ENCODE measurements around the gene TBX15.

Gene TBX15

GRCh38 chr1:118984722-118985639 lies 3.2 kb downstream of the TBX15 start:
- no peak for DNase-seq

- DNase-seq, result no peak
Measured at GRCh38 chr1:118984086-118984721, 3.9 kb downstream of the TBX15 start.

DNA sequence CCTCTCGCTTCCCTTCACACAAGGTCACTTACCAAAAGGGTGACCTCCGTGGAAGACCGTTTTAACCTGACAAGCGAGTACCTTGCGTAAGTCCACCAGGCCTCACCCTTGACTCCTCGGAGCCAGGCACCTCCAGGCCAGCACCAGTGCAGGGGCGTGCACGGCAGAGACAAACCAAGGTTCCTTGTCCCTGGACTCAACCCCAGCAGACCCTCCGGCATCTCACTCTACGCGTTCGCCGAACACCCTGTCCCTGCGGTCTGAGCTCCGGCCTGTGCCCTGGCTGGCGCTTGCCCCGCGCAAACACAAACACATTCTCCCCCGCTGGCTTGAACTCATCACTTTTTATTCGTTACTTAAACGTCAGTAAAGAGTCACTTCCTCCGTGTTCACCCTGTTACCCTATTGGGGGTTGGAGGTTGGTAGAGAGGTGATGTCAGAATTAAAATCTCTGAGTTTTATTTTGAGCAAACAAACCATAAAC lies 4.5 kb downstream of the TBX15 start:
- no peak for DNase-seq

DNA sequence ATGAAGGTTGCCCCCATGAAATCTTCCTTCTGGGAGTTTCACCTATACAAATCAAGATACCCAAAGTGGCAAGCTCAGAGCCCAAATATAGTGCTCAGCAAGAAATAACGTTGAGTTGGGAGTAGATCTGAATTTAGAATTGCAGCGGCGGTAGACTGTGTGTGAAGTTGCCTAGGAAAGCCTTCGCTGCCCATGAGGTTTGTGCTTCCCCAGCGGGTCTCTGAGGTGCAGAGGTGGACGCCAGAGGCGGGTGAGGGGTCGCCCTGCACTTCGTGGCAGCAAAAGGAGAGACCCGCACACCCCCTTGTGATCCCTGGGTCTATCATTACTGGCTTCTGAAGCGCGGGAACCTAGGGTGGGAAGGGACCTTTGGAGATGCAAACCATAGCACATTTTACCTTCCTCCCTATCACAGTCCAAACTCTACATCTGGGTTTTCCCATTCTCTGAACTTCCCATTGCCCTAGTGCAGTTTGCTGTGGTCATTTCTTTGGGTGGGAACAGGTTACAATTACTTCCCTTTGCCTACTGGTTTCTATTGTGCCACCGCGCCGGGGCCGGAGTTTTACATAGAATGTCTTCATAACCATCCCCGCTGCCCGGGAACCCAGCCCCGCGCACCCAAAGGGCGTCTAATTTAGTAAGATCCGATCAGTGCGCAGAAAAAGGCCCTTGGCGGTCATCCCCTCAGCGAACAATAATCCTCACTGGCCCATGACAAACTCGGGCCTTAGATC lies 5.2 kb downstream of the TBX15 start:
- no peak for DNase-seq

DNA sequence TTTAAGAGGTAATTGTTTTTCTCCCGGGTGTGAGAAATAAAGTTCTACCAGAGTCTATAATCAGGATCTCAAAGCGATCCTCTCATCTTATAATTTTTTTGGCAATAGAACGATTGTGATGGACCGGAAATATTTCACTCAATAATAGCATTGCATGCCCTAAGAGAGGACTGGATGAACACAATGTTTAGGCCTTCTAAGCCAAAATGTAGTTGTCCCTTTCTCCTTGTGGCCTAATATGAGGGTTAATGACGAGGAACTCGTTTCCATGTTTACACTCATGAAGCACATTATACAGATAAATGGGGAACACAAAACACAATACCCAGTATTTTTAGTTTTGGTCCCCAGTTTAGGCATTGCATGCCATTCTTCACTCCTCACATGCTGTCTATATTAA lies 5.9 kb downstream of the TBX15 start:
- no peak for DNase-seq

DNA sequence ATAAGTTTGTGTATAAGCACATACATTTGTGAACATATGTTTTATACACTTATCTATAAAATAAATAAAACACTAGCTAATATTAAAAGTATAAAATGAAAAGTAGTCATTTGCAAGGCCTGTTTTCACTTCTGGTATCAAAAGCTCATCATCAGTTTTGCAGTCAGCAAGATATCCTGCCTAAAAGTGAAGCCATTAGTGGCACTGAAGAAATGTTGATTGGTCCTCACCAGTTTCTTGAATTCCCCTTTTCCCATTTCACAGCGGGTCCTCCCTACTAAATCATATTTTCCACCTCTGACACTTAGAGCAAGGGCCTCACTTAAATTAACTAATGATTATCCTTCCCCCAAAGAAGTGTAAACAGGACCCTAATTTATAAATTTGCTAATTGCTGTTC lies 6.7 kb downstream of the TBX15 start:
- no peak for DNase-seq

- DNase-seq, result no peak
Measured at GRCh38 chr1:118979754-118980575, 8.2 kb downstream of the TBX15 start.

DNA sequence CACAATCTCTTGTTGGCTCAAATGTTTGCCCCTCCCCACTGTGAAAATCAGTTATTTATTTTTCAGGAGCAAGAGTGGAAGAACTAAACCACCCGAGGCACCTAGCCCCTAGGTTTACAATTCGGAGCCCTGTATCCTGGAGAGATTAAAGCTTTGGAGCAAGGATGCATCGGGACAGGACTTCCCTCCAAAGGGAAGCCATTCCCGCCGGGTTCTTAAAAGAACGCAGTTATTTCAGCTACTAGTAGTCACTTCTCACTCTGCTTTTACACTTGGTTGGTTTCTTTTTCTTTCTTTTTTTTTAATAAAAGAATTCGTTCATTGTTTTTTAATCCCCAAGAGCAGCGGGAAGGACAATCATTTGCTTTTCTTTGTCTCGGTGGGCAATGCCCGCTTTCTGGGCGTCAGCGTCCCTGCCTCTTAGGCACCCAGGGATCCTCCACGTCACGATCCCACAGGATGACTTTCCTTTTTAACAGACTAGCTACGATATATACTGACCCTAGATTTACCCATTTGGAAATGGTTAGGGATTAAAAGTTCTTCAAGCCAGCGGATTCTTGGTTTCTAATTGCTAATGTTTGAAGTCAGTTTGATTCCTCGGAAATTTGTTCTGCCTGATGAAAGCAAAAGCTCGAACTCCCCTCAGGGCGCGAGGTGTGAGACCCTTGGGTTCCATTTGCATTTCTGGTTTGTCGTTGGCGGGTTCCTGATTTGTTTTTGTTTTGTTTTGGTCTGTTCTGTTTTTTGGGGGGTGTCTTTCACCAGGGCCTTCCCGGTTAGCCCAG lies 9.0 kb downstream of the TBX15 start:
- DNase-seq, result no peak

DNA sequence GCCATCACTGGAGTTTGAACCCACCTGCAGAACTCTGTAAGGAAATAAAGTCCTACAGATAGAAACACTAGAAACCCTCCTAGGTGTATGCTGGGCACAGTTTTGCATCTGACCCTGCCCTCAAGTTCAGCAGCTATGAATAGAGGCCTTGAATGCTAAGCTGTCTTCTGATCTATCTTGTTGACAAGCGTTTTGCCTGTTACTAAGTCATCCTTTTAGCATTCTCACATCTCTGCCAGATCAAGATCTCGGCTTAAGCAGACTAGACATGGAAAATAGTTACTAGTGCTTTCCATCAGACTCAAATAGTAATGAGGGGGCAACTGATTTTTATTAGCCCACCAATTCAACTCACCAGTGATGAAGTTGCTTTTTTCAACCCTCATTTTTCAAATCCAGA lies 10.5 kb downstream of the TBX15 start:
- DNase-seq, result no peak

DNA sequence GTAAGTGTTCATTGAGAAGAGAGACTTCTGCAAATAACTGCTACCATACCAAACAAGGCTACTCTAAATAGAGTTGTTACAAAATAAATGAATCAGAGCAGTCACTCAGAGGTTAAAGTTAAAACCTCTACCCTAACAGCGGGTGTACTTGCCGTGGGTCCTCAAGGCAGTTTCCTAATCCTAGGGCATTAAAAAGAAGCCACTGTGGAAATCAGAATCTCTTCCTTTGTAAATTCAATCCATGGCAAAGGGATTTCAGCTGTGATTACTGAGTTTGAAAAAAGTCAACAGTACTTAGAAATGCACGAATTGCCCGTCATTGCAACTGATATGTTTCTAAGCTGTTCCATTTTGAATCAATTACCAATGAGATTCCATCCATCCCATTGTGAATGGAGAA lies 13.5 kb downstream of the TBX15 start:
- DNase-seq, result no peak

DNA sequence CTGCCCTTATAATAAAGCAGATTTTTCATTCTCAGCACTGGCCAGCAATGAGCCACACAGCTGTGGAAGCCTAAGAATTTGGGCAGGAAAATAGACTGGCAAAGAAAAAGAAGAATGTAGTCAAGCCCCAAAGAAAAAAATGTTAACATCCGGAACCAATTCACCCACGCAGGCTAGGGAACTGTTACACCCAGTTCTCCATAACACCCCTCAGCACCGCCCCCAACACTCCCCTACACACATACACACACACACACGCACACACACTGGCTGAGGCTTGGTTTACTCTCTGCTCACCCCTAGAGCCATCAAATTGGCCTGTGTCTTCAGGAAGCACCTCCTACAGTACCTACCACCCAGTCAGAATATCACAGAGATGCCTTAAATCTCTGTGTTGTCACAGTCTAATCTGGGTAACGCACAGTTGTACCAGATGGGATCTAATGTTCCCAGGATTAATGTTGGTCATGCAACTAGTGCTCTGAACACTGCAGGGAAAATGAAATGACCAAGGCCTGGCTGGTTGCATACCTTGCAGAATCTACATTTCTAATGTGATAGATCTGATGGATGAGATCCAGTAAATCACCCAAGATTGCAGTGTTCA lies 14.5 kb downstream of the TBX15 start:
- DNase-seq, result no peak

- no peak for DNase-seq
Measured at GRCh38 chr1:118973032-118973431, 15.1 kb downstream of the TBX15 start.

- no peak for DNase-seq
Measured at GRCh38 chr1:118970451-118970850, 17.7 kb downstream of the TBX15 start.

GRCh38 chr1:118963456-118964430 lies 24.4 kb downstream of the TBX15 start:
- peak; percentile 87 for DNase-seq

GRCh38 chr1:118963138-118963455 lies 25.0 kb downstream of the TBX15 start:
- DNase-seq, result no peak

DNA sequence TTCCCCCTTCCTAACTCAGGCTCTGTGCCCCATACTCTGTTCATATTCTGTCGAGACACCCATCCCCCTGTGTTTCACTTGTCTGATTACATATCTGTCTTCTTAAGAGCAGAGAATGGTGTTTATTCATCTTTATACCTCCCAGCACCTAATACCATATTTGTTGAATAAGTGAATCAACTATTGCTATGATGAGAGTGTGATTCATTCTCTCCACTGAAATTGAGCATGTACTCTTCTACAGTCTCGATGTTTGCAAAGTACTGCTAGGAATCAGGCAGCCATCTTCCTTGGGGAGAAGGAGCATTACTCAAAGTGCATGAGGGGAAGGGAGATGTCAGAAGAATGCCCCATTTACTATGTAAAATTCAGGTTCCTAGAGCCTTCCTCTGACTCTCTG lies 27.0 kb downstream of the TBX15 start:
- DNase-seq, result peak; percentile 62

DNA sequence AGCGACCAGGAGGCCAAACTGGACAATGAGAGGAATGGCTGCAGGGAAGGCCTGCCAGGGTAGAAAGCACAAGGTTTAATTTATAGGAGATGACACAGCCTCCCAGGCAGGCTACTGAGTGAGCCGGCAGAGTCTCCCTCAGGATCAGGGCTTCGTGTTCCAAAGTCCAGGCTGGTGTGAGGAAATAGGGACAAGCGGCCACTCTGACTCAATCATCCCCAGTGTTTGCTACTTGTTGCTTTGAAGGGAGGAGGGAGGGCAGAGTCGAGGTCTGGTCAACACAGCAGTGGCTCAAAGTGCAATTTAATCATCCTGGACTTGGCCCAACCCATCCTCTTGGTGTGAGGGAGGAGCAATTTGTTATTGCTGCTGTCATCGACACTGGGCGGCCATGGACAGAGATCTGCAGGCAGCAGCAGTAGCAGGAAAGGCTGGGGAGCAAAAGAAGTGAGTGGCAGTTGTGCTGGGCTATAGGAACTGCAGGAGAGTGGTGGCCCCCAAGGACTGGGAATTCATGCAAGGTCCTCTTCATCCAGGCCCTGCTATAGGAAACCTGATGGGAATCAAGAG lies 27.5 kb downstream of the TBX15 start:
- DNase-seq, result peak; percentile 86

DNA sequence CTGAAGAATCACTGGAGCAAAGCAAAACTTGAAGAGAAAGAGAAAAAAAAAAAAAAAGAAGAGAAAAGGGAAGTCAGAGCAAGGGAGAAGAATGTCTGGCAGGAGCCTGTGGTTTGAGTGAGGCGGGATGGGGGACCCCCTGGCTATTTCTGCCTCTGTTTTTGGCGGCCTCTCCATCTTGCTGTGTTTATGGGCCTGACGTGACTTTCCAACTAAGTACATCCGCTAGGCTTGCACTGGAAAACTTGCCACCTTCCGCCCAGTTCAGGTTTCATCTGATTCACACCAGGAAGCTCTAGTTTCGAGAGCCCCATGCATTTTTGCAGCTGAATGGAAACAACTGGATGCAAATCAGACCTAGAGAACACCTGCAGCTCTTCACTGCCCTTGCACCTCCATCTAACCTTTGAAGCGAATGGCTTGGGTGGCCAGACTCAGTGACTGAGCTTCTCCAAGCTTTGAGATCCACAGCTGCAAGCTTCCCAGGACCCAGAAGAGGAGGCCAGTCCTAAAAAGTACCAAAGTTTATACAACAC lies 28.0 kb downstream of the TBX15 start:
- DNase-seq, result no peak

DNA sequence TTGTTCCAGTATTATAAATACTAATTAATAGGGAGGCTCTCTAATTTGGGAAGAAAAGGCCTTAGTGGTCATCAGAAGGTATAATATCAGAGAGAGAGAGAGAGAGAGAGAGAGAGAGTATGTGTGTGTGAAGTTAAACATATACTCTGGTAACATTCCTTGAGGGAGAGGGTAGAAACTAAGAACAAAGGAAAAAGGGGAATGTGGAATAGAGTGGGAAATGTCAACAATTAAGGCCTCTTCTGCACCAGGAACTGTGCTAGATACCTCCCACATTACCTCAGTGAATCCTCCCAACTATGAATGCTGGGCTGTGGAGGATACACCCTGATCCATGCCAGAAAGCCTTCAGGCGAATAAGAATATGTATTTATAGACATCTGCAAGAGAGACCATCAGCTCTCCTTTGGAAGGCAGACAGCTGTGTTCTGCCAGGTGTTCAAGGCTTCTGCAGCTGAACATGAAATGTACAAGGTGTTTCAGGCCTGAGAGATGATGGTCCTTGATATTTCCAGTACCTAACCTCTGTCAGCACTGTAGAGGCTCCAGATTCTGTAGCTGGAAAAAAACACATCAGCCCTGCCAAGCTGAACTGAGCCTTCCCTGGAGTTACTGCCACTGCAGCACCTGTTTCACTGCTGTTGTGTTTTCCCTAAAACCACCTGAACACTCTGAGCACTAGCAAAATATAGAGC lies 29.1 kb downstream of the TBX15 start:
- DNase-seq, result no peak

Data from HCEC 1CT (cell line).